Heart right ventricle (tissue), 16 donors: ENCODE data around the gene KCNJ4. TPM values are rescaled to one million over a fixed set of nuclear protein-coding genes. Genes with fewer than 3 reads are reported as not detected.

Experiments
- ATAC-seq, 8 donors: fragments of 200-7000 bp; cut with Tn5 transposase; one replicate each; pipeline ENCODE4 v1.9.1; 2020; ENCODE audit warnings: mild to moderate bottlenecking in 8 of 8, moderate library complexity in 8 of 8, moderate number of reproducible peaks in 1 of 8
- DNase-seq, 2 donors: peaks; one replicate each; pipeline ENCODE4 v3.0.0-alpha.2; 2020
- H3K27ac ChIP-seq, 10 donors: fragments of 200-600 bp; sonication (generic) in 2 of 10; one replicate each; pipeline versions ENCODE4 v1.5.0 to v1.8.0; 2020 to 2022; ENCODE audit warnings: mild to moderate bottlenecking in 3 of 10
- H3K27me3 ChIP-seq, 7 donors: fragments of 200-600 bp; one replicate each; pipeline ENCODE4 v1.8.0; 2021 to 2022; ENCODE audit warnings: mild to moderate bottlenecking in 2 of 7
- H3K36me3 ChIP-seq, 9 donors: fragments of 200-600 bp; sonication (generic) in 1 of 9; one replicate each; pipeline versions ENCODE4 v1.5.0 to v1.8.0; 2020 to 2022; ENCODE audit warnings: mild to moderate bottlenecking in 2 of 9
- H3K4me1 ChIP-seq, 9 donors: fragments of 200-600 bp; sonication (generic) in 1 of 9; one replicate each; pipeline versions ENCODE4 v1.5.0 to v1.8.0; 2020 to 2022; ENCODE audit warnings: mild to moderate bottlenecking in 4 of 9
- H3K4me3 ChIP-seq, 10 donors: fragments of 200-600 bp; sonication (generic) in 2 of 10; one replicate each; pipeline versions ENCODE4 v1.5.0 to v1.8.0; 2020 to 2022; ENCODE audit warnings: mild to moderate bottlenecking in 7 of 10, moderate library complexity in 2 of 10
- H3K9me3 ChIP-seq, 11 donors: fragments of 200-600 bp in 10 of 11; sonication (generic) in 2 of 11; one replicate each; pipeline versions ENCODE4 v1.5.0 to v1.8.0; 2013 to 2022; ENCODE audit warnings: mild to moderate bottlenecking in 2 of 11, control low read depth in 1 of 11, moderate library complexity in 1 of 11
- CTCF ChIP-seq, 9 donors: fragments of 200-600 bp; sonication (generic) in 2 of 9; IDR thresholded peaks; one replicate each; pipeline versions ENCODE4 v1.5.0 to v1.8.0; 2021 to 2022; ENCODE audit warnings: antibody characterized with exemption in 9 of 9, mild to moderate bottlenecking in 5 of 9, moderate library complexity in 1 of 9
- WGBS, 2 donors: extraction: QIAGEN DNeasy Blood & Tissue Kit; methylation state at CpG; one replicate each; pipeline ENCODE4 v1.1.7; 2013; ENCODE audit warnings: inconsistent platforms in 1 of 2; 5-methylcytosine and 5-hydroxymethylcytosine counted together
- intact Hi-C, 10 donors: fragments of 100-400 bp; cut with DNase I; formaldehyde crosslinking; loops; one replicate each; pipeline versions ENCODE4 v1.11.1 to v1.14.2; 2022
- long read RNA-seq, 3 donors: library from polyadenylated mRNA; unstranded; transcript quantifications; one replicate each; pipeline ENCODE4 v2.0.0, GENCODE V29; 2020 to 2021
- polyA plus RNA-seq, 2 donors: library from polyadenylated mRNA; stranded (reverse); fragments of 200-250 nt; gene quantifications; one replicate each; pipeline ENCODE4 v1.2.3, GENCODE V29; 2013
- total RNA-seq, 10 donors: library from RNA; stranded (reverse); fragmentation: NEBNext Ultra II Directional in 3 of 10; extraction: Animal tissue kit (Norgen Biotek cat#: 25700) in 3 of 10; gene quantifications; one replicate each; pipeline versions ENCODE4 v1.2.1 to v1.2.4, GENCODE V29; 2021 to 2023
- donor health status: Arrhythmogenic right ventricular cardiomyopathy.
- donor health status: ischemic (EF 13 %, LVEDD 7.1; RV severe dilation, severe dysfunction).
- donor health status: healthy with polysubstance abuse.
- donor health status: DM: no; HTN: yes; CAD: no.
- donor health status: DM: no; HTN: no; CAD: no.
- donor health status: ischemic (EF 25% LVEDD 6.9; RV normal size, moderate dysfunction).
- donor health status: ischemic (EF 25% LVEDD 5.7; RV mildly dilated, moderate dysfunction).
- donor health status: healthy.
- donor health status: DM: yes; HTN: yes; CAD: no.
- donor health status: Ischemic cardiomyopathy.
- donor health status: ischemic (EF 35%, LVEDD 5.7; RV mildly dilated, moderate dysfunction).
- donor health status: nonischemic (EF 11% LVEDD 7.7; RV severe dilation, severe dysfunction).
- donor health status: DM: yes; HTN: yes; CAD: no.
- donor health status: PGD.
- donor health status: ischemic (EF 29% LVEDD 5.4; RV normal size, mild dysfunction).
- donor health status: nonischemic (EF 23%, LVEDD 6.1; RV moderate dilation, normal function).

Gene KCNJ4
- total RNA-seq (10 to 100 TPM in 9 of 10 donors, 1 to 10 TPM in 1; 4.9 to 93.3 (median 43.9) TPM), polyA plus RNA-seq (10 to 100 TPM in 1 of 2 donors, 1 to 10 TPM in 1; 7.6 to 19.5 TPM)
- long read RNA-seq, donor 1, partial matches to known transcripts = 6 of 10 reads
- long read RNA-seq, donor 1, other reads (novel, unspliced or antisense) = 0 of 10 reads
- long read RNA-seq, donor 2, transcript KCNJ4-201 (2 exons, 2,065 nt) = major isoform, 8 of 16 reads
- long read RNA-seq, donor 2, partial matches to known transcripts = 0 of 16 reads
- long read RNA-seq, donor 2, other reads (novel, unspliced or antisense) = 8 of 16 reads
- long read RNA-seq, donor 3 = 0 reads

GRCh38 chr22:38455076-38455529 lies at the start of gene KCNJ4:
KCNJ4 (minus strand) TSS chr22:38455199; CDS start chr22:38428132, 27,067 bp downstream.
- peak within 1 kb of the TSS in 9 of 10 donors; percentile 20 to 99 (median 91) for H3K27ac ChIP-seq
- H3K27me3 ChIP-seq = peaks cover 10 to 93% (median 62%) of the 10 kb centered on the region in 7 donors
- no peaks in the 10 kb centered on the region for H3K9me3 ChIP-seq
- TF ChIP-seq CTCF (IDR thresholded peaks at IDR 0.05) = no peak
- no peak for DNase-seq
- intact Hi-C loops = no loop called here
- H3K4me3 ChIP-seq = peak within 1 kb of the TSS; percentile 23 to 63 (median 54)
- ATAC-seq = no peak
- no peaks in the 10 kb centered on the region for H3K36me3 ChIP-seq
- H3K4me1 ChIP-seq = peaks cover 3 to 59% (median 16%) of the 10 kb centered on the region in 9 donors
- 1 to 3% methylated on average over 49 to 71 of the region's 76 CpGs for WGBS, 2 donors

GRCh38 chr22:38503021-38503420 lies 48.0 kb upstream of the KCNJ4 start:
- no peak for DNase-seq
- no peaks in the 10 kb centered on the region for H3K9me3 ChIP-seq
- no peak for TF ChIP-seq CTCF (IDR thresholded peaks at IDR 0.05)
- 18 to 23% methylated on average over 4 of the region's 4 CpGs for WGBS, 2 donors
- H3K27me3 ChIP-seq = no peaks in the 10 kb centered on the region
- intact Hi-C loops = loop anchor here in 7 of 10 donors (5.0 to 10.0 kb wide), 9 partner anchors 36 to 202 kb away; partner anchors contain the start of genes KDELR3 (in 2 of the 7), CBY1 (in 1 of the 7), DMC1 (in 1 of the 7) and FAM227A (in 1 of the 7)
- peak overlapping the region in 5 of 10 donors; percentile 4 to 100 (median 99) for H3K27ac ChIP-seq
- ATAC-seq = no peak
- H3K4me3 ChIP-seq = peak overlapping the region in 9 of 10 donors; percentile 8 to 88 (median 79)
- H3K4me1 ChIP-seq = peaks cover 2 to 71% (median 59%) of the 10 kb centered on the region in 9 donors
- H3K36me3 ChIP-seq = peaks cover 0 to 67% (median 30%) of the 10 kb centered on the region in 9 donors

- Histone ChIP-seq H3K27ac (peak overlapping the region in 1 of 10 donors; percentile 4), H3K4me1 (peaks cover 2 to 68% (median 57%) of the 10 kb centered on the region in 9 donors)
These were observed 47.0 kb upstream of the KCNJ4 start for GRCh38 chr22:38501797-38502672.

More at GRCh38 chr22:38501797-38502672, 47.0 kb upstream of the KCNJ4 start:
- Histone ChIP-seq H3K36me3 (peaks cover 0 to 76% (median 40%) of the 10 kb centered on the region in 9 donors), H3K9me3 (no peaks in the 10 kb centered on the region), H3K4me3 (peak overlapping the region in 7 of 10 donors; percentile 70 to 88 (median 79)), H3K27me3 (no peaks in the 10 kb centered on the region)
- intact Hi-C loops = loop anchor here in 7 of 10 donors (5.0 to 10.0 kb wide), 9 partner anchors 35 to 203 kb away; partner anchors contain the start of genes KDELR3 (in 2 of the 7), CBY1 (in 1 of the 7), DMC1 (in 1 of the 7) and FAM227A (in 1 of the 7)
- ATAC-seq (no peak), DNase-seq (no peak)
- WGBS, 2 donors = 78 to 81% methylated on average over 10 of the region's 10 CpGs
- no peak for TF ChIP-seq CTCF (IDR thresholded peaks at IDR 0.05)
